Measurements from ENCODE around the gene SLC34A1.

SLC34A1 gene

GRCh38 chr5:177438468-177438867 lies 54.2 kb downstream of the SLC34A1 start:
- no peak for TF ChIP-seq INSM2 (tag by site-specific recombination; IDR thresholded peaks at IDR 0.05)
- no peak for TF ChIP-seq ZNF701 (tag by site-specific recombination; IDR thresholded peaks at IDR 0.05)
- TF ChIP-seq ZNF292 (tag by site-specific recombination; IDR thresholded peaks at IDR 0.05; ENCODE audit: borderline replicate concordance, low read depth): no peak
- TF ChIP-seq IKZF3 (tag by site-specific recombination; IDR thresholded peaks at IDR 0.05): no peak
- no peak for TF ChIP-seq KLF9 (tag by site-specific recombination; IDR thresholded peaks at IDR 0.05; ENCODE audit: low read depth)
- no peak for TF ChIP-seq PRDM2 (tag by site-specific recombination; IDR thresholded peaks at IDR 0.05; ENCODE audit: borderline replicate concordance)
- TF ChIP-seq ZNF175 (tag by site-specific recombination; IDR thresholded peaks at IDR 0.05): no peak
- no peak for TF ChIP-seq ZNF548 (tag by site-specific recombination; IDR thresholded peaks at IDR 0.05)
- Histone ChIP-seq H3K4me3 (ENCODE audit: low read depth, low read length) (no peak overlapping the region), H3K4me1 (ENCODE audit: control insufficient read depth, insufficient read depth, low read length) (no peaks in the 10 kb centered on the region), H3K27ac (ENCODE audit: extremely low read depth, low read depth, low read length) (no peak overlapping the region), H3K36me3 (ENCODE audit: control insufficient read depth in 2 of 2, insufficient read depth in 1 of 2, low read length in 2 of 2) (peaks cover 17 to 86% of the 10 kb centered on the region in 2 experiments), H3K9me3 (ENCODE audit: control insufficient read depth, insufficient read depth, low read depth, low read length) (no peaks in the 10 kb centered on the region)
- ChIA-PET POLR2A (interaction anchor here (2.1 to 4.1 kb wide), 2 partner anchors 11 to 35 kb away, joined by 5 to 35 read pairs; partner anchors contain the start of gene GRK6), CTCF (interaction anchor here (1.2 to 3.8 kb wide), 3 partner anchors 17 to 49 kb away, joined by 4 to 15 read pairs (median 7); no protein-coding TSS in a partner anchor)

GRCh38 chr5:177439518-177440053 lies 55.4 kb downstream of the SLC34A1 start:
- no peaks in the 10 kb centered on the region for H3K4me1 ChIP-seq (ENCODE audit: control insufficient read depth, insufficient read depth, low read length)
- no peaks in the 10 kb centered on the region for H3K9me3 ChIP-seq (ENCODE audit: control insufficient read depth, insufficient read depth, low read depth, low read length)
- H3K4me3 ChIP-seq (ENCODE audit: low read depth, low read length): no peak overlapping the region
- peak; percentile 99 for TF ChIP-seq ZNF146 (tag by site-specific recombination; IDR thresholded peaks at IDR 0.05)
- peak; percentile 63 for TF ChIP-seq ZBTB17 (tag by site-specific recombination; IDR thresholded peaks at IDR 0.05)
- no peak for TF ChIP-seq ZNF155 (tag by site-specific recombination; IDR thresholded peaks at IDR 0.05)
- TF ChIP-seq HOXC10 (CRISPR knock-in tag; IDR thresholded peaks at IDR 0.05): no peak
- TF ChIP-seq ZNF280D (tag by site-specific recombination; IDR thresholded peaks at IDR 0.05): peak; percentile 91
- TF ChIP-seq ZNF677 (tag by site-specific recombination; IDR thresholded peaks at IDR 0.05): no peak
- TF ChIP-seq SP7 (tag by site-specific recombination; IDR thresholded peaks at IDR 0.05): 0 out of 2 replicates have a peak, but pooled peaks have one; percentile 17
- TF ChIP-seq ZNF639 (tag by site-specific recombination; IDR thresholded peaks at IDR 0.05): 0 out of 2 replicates have a peak, but pooled peaks have one; percentile 26
- 0 out of 2 replicates have a peak, but pooled peaks have one; percentile 29 for TF ChIP-seq KLF8 (tag by site-specific recombination; IDR thresholded peaks at IDR 0.05)
- peak; percentile 57 for TF ChIP-seq ZNF629 (tag by site-specific recombination; IDR thresholded peaks at IDR 0.05)
- POLR2A ChIA-PET: interaction anchor here (1.3 to 4.1 kb wide), 2 partner anchors 12 to 13 kb away, joined by 6 to 35 read pairs; partner anchors contain the start of gene GRK6
- CTCF ChIA-PET: interaction anchor here (0.6 to 3.8 kb wide), 5 partner anchors 16 to 62 kb away, joined by 3 to 15 read pairs (median 6); no protein-coding TSS in a partner anchor
- H3K27ac ChIP-seq (ENCODE audit: extremely low read depth, low read depth, low read length): no peak overlapping the region
- H3K36me3 ChIP-seq (ENCODE audit: control insufficient read depth in 2 of 2, insufficient read depth in 1 of 2, low read length in 2 of 2): peaks cover 17 to 75% of the 10 kb centered on the region in 2 experiments

All from HEK293 (cell line).